ENCODE results near the gene PSMD8.
"Not testable (repeated sequence)": the region's sequence is repeated elsewhere in the genome, so short reads cannot be mapped to it uniquely, and the experiment has no call there.

- TF ChIP-seq CTCF, POLR2A (IDR thresholded peaks at IDR 0.05): not testable (repeated sequence)
Measured at GRCh38 chr19:38362946-38363688, 11.3 kb upstream of the PSMD8 start.
